Hepatocyte (in vitro differentiated cells): ENCODE results near the gene ITPR1. TPM values are rescaled to one million over a fixed set of nuclear protein-coding genes. Genes with fewer than 3 reads are reported as not detected.

Experiments
- DNase-seq: peaks from one replicate; pipeline ENCODE4 v3.0.0-alpha.2; 2016; ENCODE audit warnings: low spot score
- H2AFZ ChIP-seq: fragments of 200-600 bp; sonication (generic); 2 replicates; pipeline ENCODE4 v1.6.0; 2016; ENCODE audit warnings: antibody characterized with exemption, mild to moderate bottlenecking
- H3K27ac ChIP-seq: fragments of 200-600 bp; sonication (generic); 2 replicates; pipeline ENCODE4 v1.5.1; 2016; ENCODE audit warnings: mild to moderate bottlenecking
- H3K27me3 ChIP-seq: fragments of 200-600 bp; sonication (generic); 2 replicates; pipeline ENCODE4 v1.6.1; 2016
- H3K36me3 ChIP-seq: fragments of 200-600 bp; sonication (generic); replicated peaks from 2 replicates; pipeline ENCODE4 v1.5.1; 2016; ENCODE audit warnings: low read depth; ENCODE audit not compliant: insufficient read depth
- H3K4me1 ChIP-seq: fragments of 200-600 bp; sonication (generic); 2 replicates; pipeline ENCODE4 v1.5.1; 2016; ENCODE audit warnings: mild to moderate bottlenecking, moderate library complexity; ENCODE audit not compliant: insufficient read depth
- H3K4me2 ChIP-seq: fragments of 200-600 bp; sonication (generic); 2 replicates; pipeline ENCODE4 v1.6.0; 2016
- H3K4me3 ChIP-seq: fragments of 200-600 bp; sonication (generic); 2 replicates; pipeline ENCODE4 v1.5.1; 2016; ENCODE audit warnings: mild to moderate bottlenecking
- H3K79me2 ChIP-seq: fragments of 200-600 bp; sonication (generic); 2 replicates; pipeline ENCODE4 v1.6.0; 2017; ENCODE audit warnings: mild to moderate bottlenecking
- H3K9me2 ChIP-seq: fragments of 200-600 bp; sonication (generic); replicated peaks from 2 replicates; pipeline ENCODE4 v1.6.0; 2017; ENCODE audit warnings: mild to moderate bottlenecking; ENCODE audit not compliant: insufficient read depth
- H3K9me3 ChIP-seq: fragments of 200-600 bp; sonication (generic); 2 replicates; pipeline ENCODE4 v1.5.1; 2016; ENCODE audit warnings: low read depth, mild to moderate bottlenecking
- H4K20me1 ChIP-seq: fragments of 200-600 bp; sonication (generic); 2 replicates; pipeline ENCODE4 v1.6.0; 2016; ENCODE audit warnings: mild to moderate bottlenecking; ENCODE audit not compliant: insufficient read depth, poor library complexity, severe bottlenecking
- EZH2 ChIP-seq: fragments of 200-600 bp; sonication (generic); IDR thresholded peaks from 2 replicates; pipeline ENCODE4 v1.6.1; 2016; ENCODE audit warnings: antibody characterized with exemption, mild to moderate bottlenecking, borderline replicate concordance
- EZH2phosphoT487 ChIP-seq: fragments of 200-600 bp; sonication (generic); IDR thresholded peaks from one replicate; pipeline ENCODE4 v1.6.1; 2018; ENCODE audit warnings: antibody characterized with exemption, mild to moderate bottlenecking, low read depth, moderate library complexity; ENCODE audit not compliant: unreplicated experiment, severe bottlenecking
- WGBS: methylation state at CpG from one replicate; pipeline ENCODE4 v1.1.6; 2016; ENCODE audit warnings: low lambda C conversion rate; ENCODE audit errors: missing lambda C conversion rate; 5-methylcytosine and 5-hydroxymethylcytosine counted together
- polyA plus RNA-seq: library from polyadenylated mRNA; unstranded; fragments of >200 nt; fragmentation: Nextera tagmentation; extraction: Ambion mirVana; gene quantifications from 2 replicates; pipeline ENCODE4 v1.2.1, GENCODE V29; 2016
- total RNA-seq: library from RNA; depleted of rRNA; stranded (reverse); fragments of >200 nt; gene quantifications from 2 replicates; pipeline ENCODE4 v1.2.3, GENCODE V29; 2014
- TF ChIP-seq, protein P1 (sequence below): fragments of 200-600 bp; sonication (generic); IDR thresholded peaks from 2 replicates; pipeline ENCODE4 v1.5.1; 2016; ENCODE audit warnings: antibody characterized with exemption, mild to moderate bottlenecking; ENCODE audit not compliant: poor library complexity

Gene ITPR1
- total and polyA plus RNA-seq, 2 experiments from 2014 or later: 46.8 to 90.8 TPM

DNA sequence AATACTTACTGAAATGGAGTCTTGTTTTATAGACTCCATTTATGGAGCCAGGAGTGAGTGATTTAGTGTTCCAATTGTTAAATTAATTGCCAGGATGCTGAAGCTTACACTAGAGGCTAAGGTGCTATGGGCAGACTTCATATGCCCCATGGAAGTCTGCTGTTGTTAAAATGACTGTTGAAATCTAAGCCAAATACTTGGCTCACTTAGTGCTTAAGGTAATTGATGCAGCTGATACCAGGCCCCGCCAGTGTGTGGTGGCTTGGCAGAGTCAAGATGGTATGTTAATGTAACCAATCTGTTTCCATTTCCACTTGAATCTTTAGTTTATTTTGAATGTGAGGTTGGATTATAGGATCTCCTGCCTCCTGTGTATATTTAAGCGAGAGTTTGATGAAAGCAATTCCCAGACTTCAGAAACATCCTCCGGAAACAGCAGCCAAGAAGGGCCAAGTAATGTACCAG lies 187.1 kb downstream of the ITPR1 start:
- no peak overlapping the region for H3K4me3 ChIP-seq
- H3K27ac ChIP-seq: peak overlapping the region; percentile 67
- H3K9me2 ChIP-seq: no peaks in the 10 kb centered on the region
- DNase-seq: peak; percentile 23
- no peaks in the 10 kb centered on the region for H3K36me3 ChIP-seq
- peaks cover 7% of the 10 kb centered on the region for H3K4me1 ChIP-seq
- H3K27me3 ChIP-seq: no peaks in the 10 kb centered on the region
- TF ChIP-seq EZH2: no peak
- no peak for TF ChIP-seq EZH2phosphoT487
- TF ChIP-seq, protein P1, sequence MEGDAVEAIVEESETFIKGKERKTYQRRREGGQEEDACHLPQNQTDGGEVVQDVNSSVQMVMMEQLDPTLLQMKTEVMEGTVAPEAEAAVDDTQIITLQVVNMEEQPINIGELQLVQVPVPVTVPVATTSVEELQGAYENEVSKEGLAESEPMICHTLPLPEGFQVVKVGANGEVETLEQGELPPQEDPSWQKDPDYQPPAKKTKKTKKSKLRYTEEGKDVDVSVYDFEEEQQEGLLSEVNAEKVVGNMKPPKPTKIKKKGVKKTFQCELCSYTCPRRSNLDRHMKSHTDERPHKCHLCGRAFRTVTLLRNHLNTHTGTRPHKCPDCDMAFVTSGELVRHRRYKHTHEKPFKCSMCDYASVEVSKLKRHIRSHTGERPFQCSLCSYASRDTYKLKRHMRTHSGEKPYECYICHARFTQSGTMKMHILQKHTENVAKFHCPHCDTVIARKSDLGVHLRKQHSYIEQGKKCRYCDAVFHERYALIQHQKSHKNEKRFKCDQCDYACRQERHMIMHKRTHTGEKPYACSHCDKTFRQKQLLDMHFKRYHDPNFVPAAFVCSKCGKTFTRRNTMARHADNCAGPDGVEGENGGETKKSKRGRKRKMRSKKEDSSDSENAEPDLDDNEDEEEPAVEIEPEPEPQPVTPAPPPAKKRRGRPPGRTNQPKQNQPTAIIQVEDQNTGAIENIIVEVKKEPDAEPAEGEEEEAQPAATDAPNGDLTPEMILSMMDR: no peak
- H3K79me2 ChIP-seq: no peaks in the 10 kb centered on the region
- no peak overlapping the region for H3K4me2 ChIP-seq
- 56% methylated on average over 3 of the region's 3 CpGs for whole genome bisulfite sequencing
- no peaks in the 10 kb centered on the region for H3K9me3 ChIP-seq
- H2AFZ ChIP-seq: no peak overlapping the region
- no peaks in the 10 kb centered on the region for H4K20me1 ChIP-seq

DNA sequence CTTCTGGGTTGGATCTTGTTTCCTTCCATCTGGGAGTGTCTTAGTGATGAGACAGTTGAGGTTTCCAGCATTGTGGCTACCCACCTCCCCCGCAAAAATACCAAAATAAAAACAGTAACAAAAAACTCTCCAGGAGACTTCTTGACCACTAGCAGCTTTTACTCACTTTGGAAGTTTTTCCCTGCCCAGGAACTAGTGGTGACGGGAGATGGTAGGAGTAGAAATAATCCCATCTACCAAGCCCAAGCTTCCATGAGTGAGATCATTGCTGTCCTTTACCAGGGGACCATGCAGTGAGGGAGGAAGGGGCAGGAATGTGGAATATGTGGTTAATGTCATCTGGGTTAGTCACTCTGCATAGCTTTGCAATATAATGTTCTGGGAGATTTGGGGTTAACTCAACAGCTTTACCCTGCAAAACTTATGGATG lies 187.7 kb downstream of the ITPR1 start:
- Histone ChIP-seq H3K4me3 (no peak overlapping the region), H3K9me3 (no peaks in the 10 kb centered on the region), H3K79me2 (no peaks in the 10 kb centered on the region), H3K4me2 (no peak overlapping the region), H3K36me3 (no peaks in the 10 kb centered on the region), H3K4me1 (peaks cover 7% of the 10 kb centered on the region), H3K27ac (peak overlapping the region; percentile 67), H4K20me1 (no peaks in the 10 kb centered on the region), H3K9me2 (no peaks in the 10 kb centered on the region), H3K27me3 (no peaks in the 10 kb centered on the region), H2AFZ (no peak overlapping the region)
- TF ChIP-seq EZH2phosphoT487 (no peak), EZH2 (no peak)
- TF ChIP-seq, protein P1: no peak
- WGBS: 90% methylated on average over 2 of the region's 2 CpGs
- no peak for DNase-seq

DNA sequence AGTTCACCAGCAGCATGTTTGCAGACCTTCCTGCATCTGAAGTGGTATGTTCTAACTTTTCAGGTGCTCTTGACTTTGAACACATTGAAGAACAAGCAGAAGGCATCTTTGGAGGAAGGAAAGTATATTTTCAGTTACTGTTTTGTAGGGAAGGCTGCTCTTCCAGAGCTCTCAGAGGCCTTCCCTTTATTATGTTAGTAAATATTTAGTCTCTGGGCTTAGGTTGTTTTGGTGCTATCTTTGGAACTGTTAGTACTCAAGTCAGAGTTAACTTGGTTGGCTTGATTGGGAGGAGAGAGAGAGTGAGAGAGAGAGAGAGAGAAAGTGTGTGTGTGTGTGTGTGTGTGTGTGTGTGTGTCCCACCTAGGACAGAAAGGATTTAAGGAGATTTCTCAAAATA lies 188.2 kb downstream of the ITPR1 start:
- Histone ChIP-seq H3K36me3 (no peaks in the 10 kb centered on the region), H3K27ac (peak overlapping the region; percentile 67), H3K9me2 (no peaks in the 10 kb centered on the region), H3K4me3 (no peak overlapping the region), H4K20me1 (no peaks in the 10 kb centered on the region), H3K79me2 (no peaks in the 10 kb centered on the region), H3K4me1 (peaks cover 8% of the 10 kb centered on the region), H3K9me3 (no peaks in the 10 kb centered on the region), H3K27me3 (no peaks in the 10 kb centered on the region), H2AFZ (no peak overlapping the region), H3K4me2 (no peak overlapping the region)
- no peak for TF ChIP-seq EZH2
- TF ChIP-seq EZH2phosphoT487: no peak
- TF ChIP-seq, protein P1: no peak
- DNase-seq: no peak

DNA sequence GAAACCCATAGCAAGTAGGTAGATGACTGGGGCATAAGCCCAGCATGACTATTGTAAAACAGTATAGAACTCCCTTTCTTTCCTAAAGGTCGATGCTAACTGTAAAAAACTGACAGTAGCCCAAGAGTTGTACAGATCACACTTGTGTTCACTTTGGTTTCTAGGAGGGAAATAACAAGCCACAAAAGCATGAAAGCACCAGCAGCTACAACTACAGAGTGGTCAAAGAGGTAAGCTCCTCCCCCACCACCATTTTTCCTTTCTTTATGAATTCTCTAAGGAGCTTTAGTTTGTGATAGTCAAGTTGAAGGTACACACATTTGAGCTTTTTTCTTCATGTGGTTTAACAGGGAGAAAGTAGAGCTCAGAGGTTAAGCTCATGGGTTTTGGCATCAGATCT lies 191.0 kb downstream of the ITPR1 start:
- TF ChIP-seq, protein P1: no peak
- no peak for TF ChIP-seq EZH2phosphoT487
- no peak for TF ChIP-seq EZH2
- Histone ChIP-seq H3K9me3 (peaks cover 1% of the 10 kb centered on the region), H2AFZ (no peak overlapping the region), H3K27me3 (no peaks in the 10 kb centered on the region), H3K4me3 (no peak overlapping the region), H3K36me3 (no peaks in the 10 kb centered on the region), H3K79me2 (no peaks in the 10 kb centered on the region), H3K4me2 (no peak overlapping the region), H4K20me1 (no peaks in the 10 kb centered on the region), H3K9me2 (no peaks in the 10 kb centered on the region), H3K4me1 (peaks cover 19% of the 10 kb centered on the region), H3K27ac (no peak overlapping the region)
- 96% methylated on average over 1 of the region's 1 CpG for WGBS
- no peak for DNase-seq
